H9 (cell line): ENCODE data around the gene CD200. TPM values are rescaled to one million over a fixed set of nuclear protein-coding genes. Genes with fewer than 3 reads are reported as not detected.

Experiments
- DNase-seq: peaks from one replicate; pipeline ENCODE4 v3.0.0-alpha.2; 2017
- H2AFZ ChIP-seq: one replicate; pipeline ENCODE4 v1.6.1; 2013; ENCODE audit warnings: mild to moderate bottlenecking, low read length, control low read depth, moderate library complexity
- H2AK5ac ChIP-seq: 2 replicates; pipeline ENCODE4 v1.6.1; 2013; ENCODE audit warnings: low read length, control low read depth, mixed read lengths; ENCODE audit not compliant: insufficient read length
- H2BK120ac ChIP-seq: one replicate; pipeline ENCODE4 v1.6.1; 2013; ENCODE audit warnings: low read depth, mild to moderate bottlenecking, low read length, control low read depth, inconsistent platforms; ENCODE audit not compliant: poor library complexity, severe bottlenecking
- H2BK12ac ChIP-seq: 2 replicates; pipeline ENCODE4 v1.6.1; 2013; ENCODE audit warnings: low read length, control low read depth, mixed read lengths, low read depth; ENCODE audit not compliant: insufficient read length
- H2BK15ac ChIP-seq: 2 replicates; pipeline ENCODE4 v1.6.1; 2013; ENCODE audit warnings: low read depth, low read length, control low read depth
- H2BK20ac ChIP-seq: one replicate; pipeline ENCODE4 v1.6.1; 2013; ENCODE audit warnings: low read depth, mild to moderate bottlenecking, low read length, control low read depth, inconsistent platforms; ENCODE audit not compliant: poor library complexity, severe bottlenecking
- H2BK5ac ChIP-seq: 2 replicates; pipeline ENCODE4 v1.6.1; 2013; ENCODE audit warnings: low read length, control low read depth, mixed read lengths; ENCODE audit not compliant: insufficient read length
- H3K14ac ChIP-seq: 2 replicates; pipeline ENCODE4 v1.6.1; 2013; ENCODE audit warnings: low read length, control low read depth; ENCODE audit not compliant: insufficient read depth
- H3K18ac ChIP-seq: 2 replicates; pipeline ENCODE4 v1.6.1; 2013; ENCODE audit warnings: low read depth, mild to moderate bottlenecking, mixed read lengths, low read length, control low read depth; ENCODE audit not compliant: insufficient read length
- H3K23ac ChIP-seq: 2 replicates; pipeline ENCODE4 v1.6.1; 2013; ENCODE audit warnings: low read length, control low read depth, mixed read lengths, low read depth; ENCODE audit not compliant: insufficient read length
- H3K23me2 ChIP-seq: 2 replicates; pipeline ENCODE4 v1.6.1; 2013; ENCODE audit warnings: low read depth, mild to moderate bottlenecking, mixed read lengths, low read length, control low read depth; ENCODE audit not compliant: insufficient read length, poor library complexity, severe bottlenecking
- H3K27ac ChIP-seq: 2 replicates; pipeline ENCODE4 v1.5.1; 2013; ENCODE audit warnings: low read length, control low read depth, mixed read lengths, low read depth; ENCODE audit not compliant: insufficient read length
- H3K27me3 ChIP-seq: 2 replicates; pipeline ENCODE4 v1.6.1; 2013; ENCODE audit warnings: low read length, control low read depth, inconsistent platforms; ENCODE audit not compliant: insufficient read depth
- H3K4ac ChIP-seq: 2 replicates; pipeline ENCODE4 v1.6.1; 2013; ENCODE audit warnings: low read depth, mild to moderate bottlenecking, control low read depth, inconsistent platforms, low read length, moderate library complexity
- H3K4me1 ChIP-seq: 2 replicates; pipeline ENCODE4 v1.6.1; 2013; ENCODE audit warnings: low read length, control low read depth, inconsistent platforms; ENCODE audit not compliant: insufficient read depth
- H3K4me2 ChIP-seq: 2 replicates; pipeline ENCODE4 v1.6.1; 2013; ENCODE audit warnings: low read length, control low read depth, mixed read lengths; ENCODE audit not compliant: insufficient read length, insufficient read depth
- H3K56ac ChIP-seq: 2 replicates; pipeline ENCODE4 v1.6.1; 2013; ENCODE audit warnings: low read depth, mild to moderate bottlenecking, mixed read lengths, low read length, control low read depth; ENCODE audit not compliant: insufficient read length
- H3K79me1 ChIP-seq: 2 replicates; pipeline ENCODE4 v1.6.1; 2013; ENCODE audit warnings: low read depth, mild to moderate bottlenecking, moderate library complexity, low read length, control low read depth, inconsistent platforms; ENCODE audit not compliant: insufficient read depth, poor library complexity, severe bottlenecking
- H3K79me2 ChIP-seq: 2 replicates; pipeline ENCODE4 v1.6.1; 2013; ENCODE audit warnings: low read length, control low read depth, inconsistent platforms; ENCODE audit not compliant: insufficient read depth
- H3K9ac ChIP-seq: 2 replicates; pipeline ENCODE4 v1.6.1; 2013; ENCODE audit warnings: low read length, control low read depth, mixed read lengths; ENCODE audit not compliant: insufficient read length; ENCODE audit errors: extremely low read depth
- H3K9me3 ChIP-seq: one replicate; pipeline ENCODE4 v1.6.1; 2013; ENCODE audit warnings: low read depth, low read length, inconsistent platforms; ENCODE audit not compliant: control insufficient read depth
- H3T11ph ChIP-seq: one replicate; pipeline ENCODE4 v1.6.1; 2013; ENCODE audit warnings: mild to moderate bottlenecking, low read length, control low read depth, inconsistent platforms
- H4K20me1 ChIP-seq: one replicate; pipeline ENCODE4 v1.6.1; 2013; ENCODE audit not compliant: control insufficient read depth, insufficient read length, insufficient read depth
- H4K5ac ChIP-seq: 2 replicates; pipeline ENCODE4 v1.6.1; 2013; ENCODE audit warnings: low read depth, mild to moderate bottlenecking, mixed read lengths, low read length, control low read depth; ENCODE audit not compliant: insufficient read length
- H4K8ac ChIP-seq: replicated peaks from 2 replicates; pipeline ENCODE4 v1.6.1; 2013; ENCODE audit warnings: low read length, control low read depth, mixed read lengths, low read depth; ENCODE audit not compliant: insufficient read length
- H4K91ac ChIP-seq: 2 replicates; pipeline ENCODE4 v1.6.1; 2013; ENCODE audit warnings: low read depth, mild to moderate bottlenecking, moderate library complexity, mixed read lengths, low read length, control low read depth; ENCODE audit not compliant: insufficient read length
- H3K27ac Mint-ChIP-seq, 3 experiments: 2 replicates in 2 of 3; 3 replicates in 1 of 3; pipeline ENCODE4 v1.8.0; 2020 to 2021; ENCODE audit warnings: mixed read lengths in 3 of 3, mild to moderate bottlenecking in 1 of 3, moderate library complexity in 1 of 3
- H3K27me3 Mint-ChIP-seq: 2 replicates; pipeline ENCODE4 v1.8.0; 2021; ENCODE audit warnings: low read depth, mild to moderate bottlenecking, moderate library complexity, mixed read lengths
- H3K36me3 Mint-ChIP-seq, 3 experiments: 2 replicates in 2 of 3; 3 replicates in 1 of 3; pipeline ENCODE4 v1.8.0; 2020 to 2021; ENCODE audit warnings: low read depth in 3 of 3, mixed read lengths in 3 of 3; ENCODE audit not compliant: insufficient read depth in 1 of 3
- H3K4me1 Mint-ChIP-seq, 2 experiments: 2 replicates each; pipeline ENCODE4 v1.8.0; 2020; ENCODE audit warnings: mixed read lengths in 2 of 2
- H3K4me3 Mint-ChIP-seq, 2 experiments: 2 replicates in 1 of 2; 3 replicates in 1 of 2; pipeline ENCODE4 v1.8.0; 2020 to 2021; ENCODE audit warnings: mild to moderate bottlenecking in 2 of 2, mixed read lengths in 2 of 2, moderate library complexity in 1 of 2
- H3K9me3 Mint-ChIP-seq, 2 experiments: 2 replicates in 1 of 2; 3 replicates in 1 of 2; pipeline ENCODE4 v1.8.0; 2020; ENCODE audit warnings: mild to moderate bottlenecking in 2 of 2, mixed read lengths in 2 of 2, moderate library complexity in 1 of 2
- total RNA-seq: library from RNA; stranded (reverse); gene quantifications from 2 replicates; pipeline ENCODE4 v1.2.1, GENCODE V29; 2021
- TF ChIP-seq, protein P1 (sequence below): fragments of 200-600 bp; sonication (generic); conservative IDR thresholded peaks from 3 replicates; pipeline ENCODE4 v1.8.0; 2021; ENCODE audit warnings: antibody characterized with exemption, mild to moderate bottlenecking

Gene CD200
- total RNA-seq, 1 experiment from 2014 or later, result 51.6 TPM

DNA sequence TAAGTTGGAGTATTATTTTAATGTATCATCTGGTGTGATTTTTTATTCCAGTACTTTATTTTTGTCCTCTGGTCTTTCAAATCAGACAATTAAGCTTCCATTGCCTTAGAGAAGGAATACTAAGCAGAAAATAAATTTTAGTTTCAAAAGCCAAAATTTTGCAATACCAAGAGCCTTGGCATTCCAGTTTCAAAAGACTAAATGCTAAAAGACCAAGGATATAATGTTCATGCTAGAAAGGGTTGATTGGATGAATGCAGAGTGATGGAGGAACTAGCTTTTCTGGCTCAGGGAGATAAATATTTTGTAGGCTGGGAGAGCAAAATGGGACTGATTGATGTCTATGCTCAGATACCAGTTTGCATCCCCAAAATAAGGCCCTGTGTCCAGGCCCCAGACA lies 6.2 kb downstream of the CD200 start:
- DNase-seq, result no peak
- Histone ChIP-seq H3K9me3 (no peaks in the 10 kb centered on the region), H3K27ac (no peak overlapping the region), H4K8ac (no peak overlapping the region), H3K23me2 (peaks cover 1% of the 10 kb centered on the region), H2BK5ac (no peak overlapping the region), H3K79me1 (peaks cover 7% of the 10 kb centered on the region), H3K14ac (no peak overlapping the region), H2AFZ (no peak overlapping the region), H3K18ac (no peak overlapping the region), H3K56ac (no peak overlapping the region), H3K27me3 (no peaks in the 10 kb centered on the region), H3K9ac (no peak overlapping the region), H4K91ac (no peak overlapping the region), H4K20me1 (no peaks in the 10 kb centered on the region), H2AK5ac (no peak overlapping the region), H3K23ac (no peak overlapping the region), H3K79me2 (peaks cover 46% of the 10 kb centered on the region), H3K4me2 (no peak overlapping the region), H3T11ph (no peak overlapping the region), H3K4me1 (peaks cover 12% of the 10 kb centered on the region), H2BK12ac (no peak overlapping the region), H2BK15ac (no peak overlapping the region), H2BK120ac (no peak overlapping the region), H3K4ac (no peak overlapping the region), H2BK20ac (no peak overlapping the region), H4K5ac (no peak overlapping the region)
- H3K36me3 Mint-ChIP-seq, result peaks cover 56 to 63% (median 61%) of the 10 kb centered on the region in 3 experiments
- TF ChIP-seq, protein P1, sequence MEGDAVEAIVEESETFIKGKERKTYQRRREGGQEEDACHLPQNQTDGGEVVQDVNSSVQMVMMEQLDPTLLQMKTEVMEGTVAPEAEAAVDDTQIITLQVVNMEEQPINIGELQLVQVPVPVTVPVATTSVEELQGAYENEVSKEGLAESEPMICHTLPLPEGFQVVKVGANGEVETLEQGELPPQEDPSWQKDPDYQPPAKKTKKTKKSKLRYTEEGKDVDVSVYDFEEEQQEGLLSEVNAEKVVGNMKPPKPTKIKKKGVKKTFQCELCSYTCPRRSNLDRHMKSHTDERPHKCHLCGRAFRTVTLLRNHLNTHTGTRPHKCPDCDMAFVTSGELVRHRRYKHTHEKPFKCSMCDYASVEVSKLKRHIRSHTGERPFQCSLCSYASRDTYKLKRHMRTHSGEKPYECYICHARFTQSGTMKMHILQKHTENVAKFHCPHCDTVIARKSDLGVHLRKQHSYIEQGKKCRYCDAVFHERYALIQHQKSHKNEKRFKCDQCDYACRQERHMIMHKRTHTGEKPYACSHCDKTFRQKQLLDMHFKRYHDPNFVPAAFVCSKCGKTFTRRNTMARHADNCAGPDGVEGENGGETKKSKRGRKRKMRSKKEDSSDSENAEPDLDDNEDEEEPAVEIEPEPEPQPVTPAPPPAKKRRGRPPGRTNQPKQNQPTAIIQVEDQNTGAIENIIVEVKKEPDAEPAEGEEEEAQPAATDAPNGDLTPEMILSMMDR, result no peak
- no peak overlapping the region for H3K4me3 Mint-ChIP-seq
- peak overlapping the region in 1 of 3 experiments; percentile 73; a peak in 2 of 7 replicates for H3K27ac Mint-ChIP-seq
- peaks cover 56 to 61% of the 10 kb centered on the region in 2 experiments for H3K4me1 Mint-ChIP-seq
- no peaks in the 10 kb centered on the region for H3K27me3 Mint-ChIP-seq
- peaks cover 0 to 4% of the 10 kb centered on the region in 2 experiments; a peak in 4 of 5 replicates for H3K9me3 Mint-ChIP-seq
